Esophagus mucosa (tissue), 1 donor: ENCODE data around the gene SUPT5H. TPM values are rescaled to one million over a fixed set of nuclear protein-coding genes. Genes with fewer than 3 reads are reported as not detected.

ENCODE experiments used
- ATAC-seq: fragments of 200-7000 bp; cut with Tn5 transposase; one replicate; pipeline ENCODE4 v1.9.1; 2020
- total RNA-seq: library from RNA; stranded (reverse); gene quantifications from one replicate; pipeline ENCODE4 v1.2.4, GENCODE V29; 2023
- donor health status: DM: yes; HTN: yes; CAD: no.

SUPT5H gene
- total RNA-seq, 1 donor from 2014 or later, result 46.6 TPM

- ATAC-seq, result peak; percentile 18
These were observed 53.6 kb downstream of the SUPT5H start, which contains the start of gene DLL3 for GRCh38 chr19:39498798-39499642. Gene DLL3 (plus strand): TSS chr19:39498947. CDS start chr19:39498975, 28 bp downstream.

- no peak for ATAC-seq
These were observed 54.5 kb downstream of the SUPT5H start for GRCh38 chr19:39499932-39500331.

GRCh38 chr19:39500543-39500942 is 55.2 kb downstream of the SUPT5H start:
- ATAC-seq, result no peak

- no peak for ATAC-seq
These were observed 56.0 kb downstream of the SUPT5H start for GRCh38 chr19:39501340-39501739.

GRCh38 chr19:39502640-39503417 is 57.4 kb downstream of the SUPT5H start:
- peak; percentile 79 for ATAC-seq

GRCh38 chr19:39506598-39506943 is 61.2 kb downstream of the SUPT5H start:
- no peak for ATAC-seq

GRCh38 chr19:39506944-39507714 is 61.7 kb downstream of the SUPT5H start:
- peak; percentile 43 for ATAC-seq

GRCh38 chr19:39507715-39508364 is 62.5 kb downstream of the SUPT5H start:
- ATAC-seq, result no peak

GRCh38 chr19:39508629-39509028 is 63.2 kb downstream of the SUPT5H start:
- ATAC-seq, result no peak

- ATAC-seq, result no peak
These were observed 63.9 kb downstream of the SUPT5H start for GRCh38 chr19:39509233-39509632.

- no peak for ATAC-seq
These were observed 67.6 kb downstream of the SUPT5H start for GRCh38 chr19:39512988-39513387.

GRCh38 chr19:39514840-39515550 is 69.6 kb downstream of the SUPT5H start, which contains the start of gene SELENOV:
Gene SELENOV (plus strand): TSS chr19:39515139. CDS start chr19:39515213, 74 bp downstream.
- ATAC-seq, result no peak

- no peak for ATAC-seq
These were observed 70.3 kb downstream of the SUPT5H start for GRCh38 chr19:39515551-39516191.

- no peak for ATAC-seq
These were observed 70.9 kb downstream of the SUPT5H start for GRCh38 chr19:39516270-39516669.

GRCh38 chr19:39517432-39517831 is 72.0 kb downstream of the SUPT5H start:
- ATAC-seq, result no peak

GRCh38 chr19:39518458-39518857 is 73.1 kb downstream of the SUPT5H start:
- no peak for ATAC-seq

GRCh38 chr19:39518975-39519374 is 73.6 kb downstream of the SUPT5H start:
- peak; percentile 62 for ATAC-seq

GRCh38 chr19:39520541-39521484 is 75.4 kb downstream of the SUPT5H start:
- no peak for ATAC-seq

GRCh38 chr19:39524495-39524894 is 79.1 kb downstream of the SUPT5H start:
- ATAC-seq, result no peak

GRCh38 chr19:39525205-39525604 is 79.8 kb downstream of the SUPT5H start:
- ATAC-seq, result no peak
